ENCODE data around the gene CDH4.
"Not testable (repeated sequence)": the region's sequence is repeated elsewhere in the genome, so short reads cannot be mapped to it uniquely, and the experiment has no call there.

Gene CDH4

DNA sequence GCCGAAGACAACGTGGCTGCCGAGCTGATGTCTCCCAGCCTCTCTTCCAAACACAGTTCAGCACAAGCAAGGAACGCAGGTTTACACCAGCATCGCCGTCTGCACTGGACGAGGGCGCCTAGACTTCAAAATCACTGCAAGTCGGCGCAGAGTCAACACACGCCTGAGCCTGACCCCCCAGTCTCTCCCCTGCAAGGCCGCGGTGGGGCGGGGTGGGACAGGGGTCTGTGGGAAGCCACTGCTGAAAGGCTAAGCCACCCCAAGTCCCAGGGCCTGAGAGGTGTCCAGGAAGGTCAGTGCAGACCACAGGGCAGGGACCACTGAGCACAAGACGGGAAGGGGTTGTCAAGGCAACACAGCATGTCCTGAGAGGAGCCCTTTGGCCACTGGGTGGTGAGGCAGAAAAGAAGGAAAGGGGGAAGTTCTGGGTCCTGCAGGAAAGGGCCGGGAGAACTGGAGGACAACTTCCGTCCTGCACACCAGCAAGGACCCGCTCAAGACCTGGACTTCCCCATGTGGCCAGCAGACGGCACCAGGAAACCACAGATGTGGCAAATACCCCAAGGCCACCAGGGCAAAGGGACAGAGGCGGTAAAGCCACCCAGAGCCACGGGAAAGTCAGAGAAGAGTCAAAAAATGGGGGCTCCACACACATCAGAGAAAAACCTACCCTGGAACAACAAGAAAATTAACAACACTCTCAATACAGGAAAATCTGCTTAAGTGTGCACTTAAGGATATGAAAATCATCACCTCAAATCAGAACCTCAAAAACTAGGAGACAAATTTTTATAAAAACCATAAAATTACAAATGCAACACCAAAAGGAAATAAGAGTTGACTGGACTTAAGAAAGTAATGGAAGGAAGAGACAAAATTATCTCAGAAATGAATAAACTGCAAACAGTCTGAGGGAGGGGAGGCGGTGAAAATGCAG is 728.9 kb downstream of the CDH4 start:
- H3K4me1 ChIP-seq (ENCODE audit: control insufficient read depth in 1 of 2, insufficient read depth in 2 of 2, low read length in 2 of 2), result no peaks in the 10 kb centered on the region
- H3K27ac ChIP-seq (ENCODE audit: low read length), result no peak overlapping the region
- peaks cover 0 to 23% of the 10 kb centered on the region in 2 donors for H3K36me3 ChIP-seq (ENCODE audit: control insufficient read depth in 1 of 2, insufficient read depth in 2 of 2, low read length in 2 of 2)
- H3K9me3 ChIP-seq (ENCODE audit: control insufficient read depth in 1 of 2, low read length in 2 of 2), result no peaks in the 10 kb centered on the region
- no peak overlapping the region for H3K4me3 ChIP-seq (ENCODE audit: low read depth in 1 of 2, low read length in 2 of 2)
- H3K27me3 ChIP-seq (ENCODE audit: low read depth, low read length), result no peaks in the 10 kb centered on the region

DNA sequence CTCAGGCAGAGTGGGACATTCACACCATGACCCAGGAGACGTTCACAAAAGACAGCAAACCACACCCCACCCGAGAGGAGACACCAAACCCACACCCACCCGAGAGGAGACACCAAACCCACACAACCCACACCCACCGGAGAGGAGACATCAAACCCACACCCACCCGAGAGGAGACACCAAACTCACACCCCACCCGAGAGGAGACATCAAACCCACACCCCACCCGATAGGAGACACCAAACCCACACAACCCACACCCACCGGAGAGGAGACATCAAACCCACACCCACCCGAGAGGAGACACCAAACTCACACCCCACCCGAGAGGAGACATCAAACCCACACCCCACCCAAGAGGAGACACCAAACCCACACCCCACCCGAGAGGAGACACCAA is 729.6 kb downstream of the CDH4 start:
- H3K4me3 ChIP-seq (ENCODE audit: low read depth in 1 of 2, low read length in 2 of 2); H3K27ac ChIP-seq (ENCODE audit: low read length); H3K9me3 ChIP-seq (ENCODE audit: control insufficient read depth in 1 of 2, low read length in 2 of 2); H3K27me3 ChIP-seq (ENCODE audit: low read depth, low read length); H3K4me1 ChIP-seq (ENCODE audit: control insufficient read depth in 1 of 2, insufficient read depth in 2 of 2, low read length in 2 of 2): not testable (repeated sequence)
- H3K36me3 ChIP-seq (ENCODE audit: control insufficient read depth in 1 of 2, insufficient read depth in 2 of 2, low read length in 2 of 2), result peaks cover 0 to 16% of the 10 kb centered on the region in 2 donors

- no peaks in the 10 kb centered on the region for H3K4me1 ChIP-seq (ENCODE audit: control insufficient read depth in 1 of 2, insufficient read depth in 2 of 2, low read length in 2 of 2)
- no peak overlapping the region for H3K27ac ChIP-seq (ENCODE audit: low read length)
- no peaks in the 10 kb centered on the region for H3K27me3 ChIP-seq (ENCODE audit: low read depth, low read length)
- H3K9me3 ChIP-seq (ENCODE audit: control insufficient read depth in 1 of 2, low read length in 2 of 2), result no peaks in the 10 kb centered on the region
- H3K36me3 ChIP-seq (ENCODE audit: control insufficient read depth in 1 of 2, insufficient read depth in 2 of 2, low read length in 2 of 2), result peaks cover 5 to 15% of the 10 kb centered on the region in 2 donors
- H3K4me3 ChIP-seq (ENCODE audit: low read depth in 1 of 2, low read length in 2 of 2), result no peak overlapping the region
Observed at GRCh38 chr20:61982191-61982950, 730.3 kb downstream of the CDH4 start.

- Histone ChIP-seq H3K27ac (ENCODE audit: low read length) (no peak overlapping the region), H3K4me1 (ENCODE audit: control insufficient read depth in 1 of 2, insufficient read depth in 2 of 2, low read length in 2 of 2) (no peaks in the 10 kb centered on the region), H3K4me3 (ENCODE audit: low read depth in 1 of 2, low read length in 2 of 2) (no peak overlapping the region), H3K27me3 (ENCODE audit: low read depth, low read length) (no peaks in the 10 kb centered on the region), H3K9me3 (ENCODE audit: control insufficient read depth in 1 of 2, low read length in 2 of 2) (no peaks in the 10 kb centered on the region), H3K36me3 (ENCODE audit: control insufficient read depth in 1 of 2, insufficient read depth in 2 of 2, low read length in 2 of 2) (peaks cover 5 to 15% of the 10 kb centered on the region in 2 donors)
Observed at GRCh38 chr20:61982951-61983315, 730.9 kb downstream of the CDH4 start.

GRCh38 chr20:61983965-61984364 is 731.9 kb downstream of the CDH4 start:
- no peak overlapping the region for H3K27ac ChIP-seq (ENCODE audit: low read length)
- no peaks in the 10 kb centered on the region for H3K9me3 ChIP-seq (ENCODE audit: control insufficient read depth in 1 of 2, low read length in 2 of 2)
- no peaks in the 10 kb centered on the region for H3K4me1 ChIP-seq (ENCODE audit: control insufficient read depth in 1 of 2, insufficient read depth in 2 of 2, low read length in 2 of 2)
- no peak overlapping the region for H3K4me3 ChIP-seq (ENCODE audit: low read depth in 1 of 2, low read length in 2 of 2)
- peaks cover 5 to 23% of the 10 kb centered on the region in 2 donors for H3K36me3 ChIP-seq (ENCODE audit: control insufficient read depth in 1 of 2, insufficient read depth in 2 of 2, low read length in 2 of 2)
- no peaks in the 10 kb centered on the region for H3K27me3 ChIP-seq (ENCODE audit: low read depth, low read length)

- H3K36me3 ChIP-seq (ENCODE audit: control insufficient read depth in 1 of 2, insufficient read depth in 2 of 2, low read length in 2 of 2), result peaks cover 5 to 27% of the 10 kb centered on the region in 2 donors
- H3K9me3 ChIP-seq (ENCODE audit: control insufficient read depth in 1 of 2, low read length in 2 of 2); H3K27me3 ChIP-seq (ENCODE audit: low read depth, low read length); H3K4me3 ChIP-seq (ENCODE audit: low read depth in 1 of 2, low read length in 2 of 2); H3K27ac ChIP-seq (ENCODE audit: low read length); H3K4me1 ChIP-seq (ENCODE audit: control insufficient read depth in 1 of 2, insufficient read depth in 2 of 2, low read length in 2 of 2): not testable (repeated sequence)
Observed at GRCh38 chr20:61984431-61984830, 732.4 kb downstream of the CDH4 start.

DNA sequence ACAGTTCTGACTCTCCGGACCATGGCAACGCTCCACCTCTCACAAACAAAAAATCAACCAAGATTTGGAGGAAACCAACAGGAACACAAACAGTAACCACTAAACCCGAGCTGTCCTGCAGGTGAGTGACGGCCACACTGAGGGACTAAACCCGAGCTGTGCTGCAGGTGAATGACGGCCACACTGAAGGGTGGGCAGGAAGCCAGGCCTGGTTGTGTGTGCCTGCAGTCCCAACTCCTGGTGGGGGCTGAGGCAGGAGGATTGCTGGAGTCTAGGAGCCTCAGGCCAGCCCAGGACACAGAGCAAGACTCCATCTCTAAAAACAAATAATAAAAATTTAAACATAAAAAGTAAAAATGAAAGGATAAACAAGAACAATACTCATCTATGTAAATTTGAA is 733.0 kb downstream of the CDH4 start:
- H3K27me3 ChIP-seq (ENCODE audit: low read depth, low read length), result no peaks in the 10 kb centered on the region
- no peak overlapping the region for H3K27ac ChIP-seq (ENCODE audit: low read length)
- no peak overlapping the region for H3K4me3 ChIP-seq (ENCODE audit: low read depth in 1 of 2, low read length in 2 of 2)
- H3K9me3 ChIP-seq (ENCODE audit: control insufficient read depth in 1 of 2, low read length in 2 of 2), result no peaks in the 10 kb centered on the region
- peaks cover 5 to 27% of the 10 kb centered on the region in 2 donors for H3K36me3 ChIP-seq (ENCODE audit: control insufficient read depth in 1 of 2, insufficient read depth in 2 of 2, low read length in 2 of 2)
- no peaks in the 10 kb centered on the region for H3K4me1 ChIP-seq (ENCODE audit: control insufficient read depth in 1 of 2, insufficient read depth in 2 of 2, low read length in 2 of 2)

- no peaks in the 10 kb centered on the region for H3K4me1 ChIP-seq (ENCODE audit: control insufficient read depth in 1 of 2, insufficient read depth in 2 of 2, low read length in 2 of 2)
- H3K9me3 ChIP-seq (ENCODE audit: control insufficient read depth in 1 of 2, low read length in 2 of 2), result peaks cover 3 to 5% of the 10 kb centered on the region in 2 donors
- H3K27ac ChIP-seq (ENCODE audit: low read length), result no peak overlapping the region
- H3K4me3 ChIP-seq (ENCODE audit: low read depth in 1 of 2, low read length in 2 of 2), result no peak overlapping the region
- peaks cover 11 to 44% of the 10 kb centered on the region in 2 donors for H3K36me3 ChIP-seq (ENCODE audit: control insufficient read depth in 1 of 2, insufficient read depth in 2 of 2, low read length in 2 of 2)
- H3K27me3 ChIP-seq (ENCODE audit: low read depth, low read length), result no peaks in the 10 kb centered on the region
Observed at GRCh38 chr20:61986762-61987321, 734.8 kb downstream of the CDH4 start.

- no peak overlapping the region for H3K4me3 ChIP-seq (ENCODE audit: low read depth in 1 of 2, low read length in 2 of 2)
- H3K36me3 ChIP-seq (ENCODE audit: control insufficient read depth in 1 of 2, insufficient read depth in 2 of 2, low read length in 2 of 2), result peaks cover 23 to 62% of the 10 kb centered on the region in 2 donors
- peaks cover 6 to 13% of the 10 kb centered on the region in 2 donors for H3K9me3 ChIP-seq (ENCODE audit: control insufficient read depth in 1 of 2, low read length in 2 of 2)
- H3K27me3 ChIP-seq (ENCODE audit: low read depth, low read length), result no peaks in the 10 kb centered on the region
- H3K27ac ChIP-seq (ENCODE audit: low read length), result no peak overlapping the region
- no peaks in the 10 kb centered on the region for H3K4me1 ChIP-seq (ENCODE audit: control insufficient read depth in 1 of 2, insufficient read depth in 2 of 2, low read length in 2 of 2)
Observed at GRCh38 chr20:61988665-61989064, 736.6 kb downstream of the CDH4 start.

DNA sequence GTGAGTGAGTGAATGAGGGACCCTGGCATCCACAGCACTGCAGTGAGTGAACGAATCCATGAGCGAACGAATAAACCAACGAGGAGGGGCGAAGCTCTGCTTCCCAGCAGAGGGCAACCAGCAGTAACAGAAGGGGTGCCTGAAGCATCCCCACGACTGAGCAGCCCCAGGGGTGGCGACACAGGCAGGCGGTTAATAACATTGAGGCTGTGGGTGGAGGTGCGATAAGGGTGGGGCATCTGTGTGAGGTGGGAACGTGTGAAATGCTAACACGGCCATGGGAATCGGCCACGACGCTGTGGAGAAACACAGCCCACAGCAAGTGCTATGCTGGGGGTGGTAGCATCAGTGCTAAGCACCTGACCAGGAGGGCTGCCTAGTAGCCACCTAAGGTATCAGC is 737.7 kb downstream of the CDH4 start:
- Histone ChIP-seq H3K27me3 (ENCODE audit: low read depth, low read length) (no peaks in the 10 kb centered on the region), H3K27ac (ENCODE audit: low read length) (no peak overlapping the region), H3K9me3 (ENCODE audit: control insufficient read depth in 1 of 2, low read length in 2 of 2) (peaks cover 6 to 13% of the 10 kb centered on the region in 2 donors), H3K36me3 (ENCODE audit: control insufficient read depth in 1 of 2, insufficient read depth in 2 of 2, low read length in 2 of 2) (peaks cover 32 to 72% of the 10 kb centered on the region in 2 donors), H3K4me3 (ENCODE audit: low read depth in 1 of 2, low read length in 2 of 2) (no peak overlapping the region), H3K4me1 (ENCODE audit: control insufficient read depth in 1 of 2, insufficient read depth in 2 of 2, low read length in 2 of 2) (no peaks in the 10 kb centered on the region)
